ENCODE results near the gene NPY.

Gene NPY

GRCh38 chr7:24318326-24318725 is 34.3 kb downstream of the NPY start:
- peaks cover 3% of the 10 kb centered on the region for H3K27me3 ChIP-seq (ENCODE audit: control insufficient read depth, insufficient read depth, low read length)
- H3K4me1 ChIP-seq (ENCODE audit: control insufficient read depth, insufficient read depth, low read length): no peaks in the 10 kb centered on the region
- no peak overlapping the region for H3K9ac ChIP-seq (ENCODE audit: low read length)
- no peak overlapping the region for H3K4me3 ChIP-seq (ENCODE audit: low read length)
- H3K9me3 ChIP-seq (ENCODE audit: control insufficient read depth, low read length): no peaks in the 10 kb centered on the region
- H3K36me3 ChIP-seq (ENCODE audit: control insufficient read depth, insufficient read depth, low read length): no peaks in the 10 kb centered on the region

DNA sequence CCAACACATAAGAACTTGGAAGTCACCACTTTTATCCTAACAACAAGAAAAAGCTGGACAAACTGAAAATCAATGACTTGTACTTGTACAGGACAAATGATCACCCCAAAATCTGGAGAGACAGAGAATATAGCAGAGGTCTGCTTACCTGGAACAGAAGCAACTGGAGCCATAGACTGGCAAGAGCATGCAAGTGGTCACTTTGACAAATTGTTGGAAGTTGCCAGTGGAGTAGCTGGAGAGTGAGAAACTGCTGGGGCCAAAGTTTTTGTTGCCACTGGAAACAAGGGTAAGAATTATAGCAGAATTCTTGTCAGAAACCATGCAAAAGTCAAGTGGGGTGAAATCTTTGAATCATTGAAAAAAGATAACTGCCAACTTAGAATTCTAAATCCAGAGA is 35.2 kb downstream of the NPY start:
- H3K36me3 ChIP-seq (ENCODE audit: control insufficient read depth, insufficient read depth, low read length): no peaks in the 10 kb centered on the region
- H3K4me1 ChIP-seq (ENCODE audit: control insufficient read depth, insufficient read depth, low read length): no peaks in the 10 kb centered on the region

GRCh38 chr7:24323961-24324480 is 40.0 kb downstream of the NPY start:
- H3K9me3 ChIP-seq (ENCODE audit: control insufficient read depth, low read length): no peaks in the 10 kb centered on the region
- no peaks in the 10 kb centered on the region for H3K27me3 ChIP-seq (ENCODE audit: control insufficient read depth, insufficient read depth, low read length)
- no peaks in the 10 kb centered on the region for H3K4me1 ChIP-seq (ENCODE audit: control insufficient read depth, insufficient read depth, low read length)
- H3K36me3 ChIP-seq (ENCODE audit: control insufficient read depth, insufficient read depth, low read length): no peaks in the 10 kb centered on the region
- no peak overlapping the region for H3K9ac ChIP-seq (ENCODE audit: low read length)
- no peak overlapping the region for H3K4me3 ChIP-seq (ENCODE audit: low read length)

More for the DNA sequence above, 35.2 kb downstream of the NPY start:
- Histone ChIP-seq H3K9ac (ENCODE audit: low read length) (no peak overlapping the region), H3K9me3 (ENCODE audit: control insufficient read depth, low read length) (no peaks in the 10 kb centered on the region), H3K4me3 (ENCODE audit: low read length) (no peak overlapping the region), H3K27me3 (ENCODE audit: control insufficient read depth, insufficient read depth, low read length) (peaks cover 3% of the 10 kb centered on the region)

DNA sequence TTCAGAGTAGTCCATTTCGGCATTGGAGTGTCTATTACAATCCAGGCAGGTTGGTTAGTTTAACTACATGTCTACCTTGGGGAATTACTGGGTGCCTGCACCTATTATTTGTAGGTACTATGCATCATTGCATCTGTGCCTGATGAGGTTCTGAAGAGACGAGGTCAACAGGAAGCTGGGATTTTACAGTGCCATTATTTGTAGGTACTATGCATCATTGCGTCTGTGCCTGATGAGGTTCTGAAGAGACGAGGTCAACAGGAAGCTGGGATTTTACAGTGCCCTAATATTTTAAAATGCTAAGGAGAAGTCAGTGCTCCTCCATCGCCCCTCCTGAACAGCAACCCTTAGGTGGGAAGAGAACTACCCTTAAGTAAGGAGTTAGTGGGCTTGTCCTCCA is 41.7 kb downstream of the NPY start:
- no peaks in the 10 kb centered on the region for H3K9me3 ChIP-seq (ENCODE audit: control insufficient read depth, low read length)
- no peaks in the 10 kb centered on the region for H3K27me3 ChIP-seq (ENCODE audit: control insufficient read depth, insufficient read depth, low read length)
- no peak overlapping the region for H3K4me3 ChIP-seq (ENCODE audit: low read length)
- no peak overlapping the region for H3K9ac ChIP-seq (ENCODE audit: low read length)
- no peaks in the 10 kb centered on the region for H3K4me1 ChIP-seq (ENCODE audit: control insufficient read depth, insufficient read depth, low read length)
- no peaks in the 10 kb centered on the region for H3K36me3 ChIP-seq (ENCODE audit: control insufficient read depth, insufficient read depth, low read length)

- Histone ChIP-seq H3K4me1 (ENCODE audit: control insufficient read depth, insufficient read depth, low read length) (no peaks in the 10 kb centered on the region), H3K9ac (ENCODE audit: low read length) (no peak overlapping the region), H3K4me3 (ENCODE audit: low read length) (no peak overlapping the region)
Measured at GRCh38 chr7:24328050-24328449, 44.1 kb downstream of the NPY start.

GRCh38 chr7:24328894-24329293 is 44.9 kb downstream of the NPY start:
- H3K9ac ChIP-seq (ENCODE audit: low read length): no peak overlapping the region
- H3K9me3 ChIP-seq (ENCODE audit: control insufficient read depth, low read length): no peaks in the 10 kb centered on the region
- no peaks in the 10 kb centered on the region for H3K36me3 ChIP-seq (ENCODE audit: control insufficient read depth, insufficient read depth, low read length)
- H3K4me3 ChIP-seq (ENCODE audit: low read length): no peak overlapping the region
- H3K27me3 ChIP-seq (ENCODE audit: control insufficient read depth, insufficient read depth, low read length): no peaks in the 10 kb centered on the region
- no peaks in the 10 kb centered on the region for H3K4me1 ChIP-seq (ENCODE audit: control insufficient read depth, insufficient read depth, low read length)

More at GRCh38 chr7:24328050-24328449, 44.1 kb downstream of the NPY start:
- Histone ChIP-seq H3K9me3 (ENCODE audit: control insufficient read depth, low read length) (no peaks in the 10 kb centered on the region), H3K27me3 (ENCODE audit: control insufficient read depth, insufficient read depth, low read length) (no peaks in the 10 kb centered on the region), H3K36me3 (ENCODE audit: control insufficient read depth, insufficient read depth, low read length) (no peaks in the 10 kb centered on the region)

GRCh38 chr7:24334012-24334411 is 50.0 kb downstream of the NPY start:
- no peak overlapping the region for H3K9ac ChIP-seq (ENCODE audit: low read length)
- H3K9me3 ChIP-seq (ENCODE audit: control insufficient read depth, low read length): no peaks in the 10 kb centered on the region
- H3K36me3 ChIP-seq (ENCODE audit: control insufficient read depth, insufficient read depth, low read length): no peaks in the 10 kb centered on the region
- no peaks in the 10 kb centered on the region for H3K4me1 ChIP-seq (ENCODE audit: control insufficient read depth, insufficient read depth, low read length)
- no peak overlapping the region for H3K4me3 ChIP-seq (ENCODE audit: low read length)
- H3K27me3 ChIP-seq (ENCODE audit: control insufficient read depth, insufficient read depth, low read length): peaks cover 5% of the 10 kb centered on the region

DNA sequence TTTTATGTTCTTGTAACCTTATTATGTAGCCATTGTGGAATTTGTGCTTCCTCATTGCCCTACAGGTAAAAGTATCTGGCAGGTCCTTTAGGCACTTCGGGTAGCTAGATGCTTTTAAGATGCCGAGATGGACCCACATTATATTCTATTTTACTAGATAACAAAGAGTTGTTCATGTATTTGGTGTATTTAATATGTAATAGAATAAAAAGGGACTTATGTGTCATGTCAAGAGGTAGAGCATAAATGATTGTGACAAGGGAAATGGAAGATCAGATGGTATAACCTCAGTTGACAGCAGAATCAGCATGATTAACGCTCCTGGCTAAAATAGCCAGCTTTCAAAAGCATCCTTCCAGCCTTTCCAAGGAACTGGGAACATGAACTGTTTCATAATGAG is 50.6 kb downstream of the NPY start:
- Histone ChIP-seq H3K4me3 (ENCODE audit: low read length) (no peak overlapping the region), H3K9me3 (ENCODE audit: control insufficient read depth, low read length) (no peaks in the 10 kb centered on the region), H3K4me1 (ENCODE audit: control insufficient read depth, insufficient read depth, low read length) (no peaks in the 10 kb centered on the region), H3K36me3 (ENCODE audit: control insufficient read depth, insufficient read depth, low read length) (no peaks in the 10 kb centered on the region), H3K9ac (ENCODE audit: low read length) (no peak overlapping the region), H3K27me3 (ENCODE audit: control insufficient read depth, insufficient read depth, low read length) (peaks cover 5% of the 10 kb centered on the region)

DNA sequence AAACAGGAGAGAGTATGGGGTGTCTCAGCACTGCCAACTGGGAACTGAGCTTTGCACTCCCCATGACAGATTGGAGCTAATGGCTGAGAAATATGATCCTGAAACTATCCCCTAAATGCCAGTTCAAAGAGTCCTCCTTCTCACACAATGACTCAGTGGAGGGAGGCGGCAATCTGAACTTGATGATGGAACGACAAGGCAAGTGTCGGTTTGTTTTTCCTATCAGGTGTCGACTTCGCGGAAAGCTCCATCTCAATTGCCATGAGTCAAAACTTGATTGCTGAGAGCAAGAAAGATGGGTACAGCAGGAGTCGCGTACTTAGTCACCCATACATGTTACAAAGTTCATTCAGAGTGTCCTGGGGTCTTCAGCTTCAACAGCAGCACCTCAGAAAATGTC is 52.5 kb downstream of the NPY start:
- Histone ChIP-seq H3K9ac (ENCODE audit: low read length) (no peak overlapping the region), H3K4me3 (ENCODE audit: low read length) (no peak overlapping the region), H3K36me3 (ENCODE audit: control insufficient read depth, insufficient read depth, low read length) (no peaks in the 10 kb centered on the region), H3K4me1 (ENCODE audit: control insufficient read depth, insufficient read depth, low read length) (no peaks in the 10 kb centered on the region), H3K27me3 (ENCODE audit: control insufficient read depth, insufficient read depth, low read length) (peaks cover 5% of the 10 kb centered on the region), H3K9me3 (ENCODE audit: control insufficient read depth, low read length) (no peaks in the 10 kb centered on the region)

GRCh38 chr7:24337180-24337579 is 53.2 kb downstream of the NPY start:
- Histone ChIP-seq H3K27me3 (ENCODE audit: control insufficient read depth, insufficient read depth, low read length) (peaks cover 5% of the 10 kb centered on the region), H3K4me1 (ENCODE audit: control insufficient read depth, insufficient read depth, low read length) (no peaks in the 10 kb centered on the region), H3K36me3 (ENCODE audit: control insufficient read depth, insufficient read depth, low read length) (no peaks in the 10 kb centered on the region), H3K9me3 (ENCODE audit: control insufficient read depth, low read length) (no peaks in the 10 kb centered on the region), H3K4me3 (ENCODE audit: low read length) (no peak overlapping the region), H3K9ac (ENCODE audit: low read length) (no peak overlapping the region)

DNA sequence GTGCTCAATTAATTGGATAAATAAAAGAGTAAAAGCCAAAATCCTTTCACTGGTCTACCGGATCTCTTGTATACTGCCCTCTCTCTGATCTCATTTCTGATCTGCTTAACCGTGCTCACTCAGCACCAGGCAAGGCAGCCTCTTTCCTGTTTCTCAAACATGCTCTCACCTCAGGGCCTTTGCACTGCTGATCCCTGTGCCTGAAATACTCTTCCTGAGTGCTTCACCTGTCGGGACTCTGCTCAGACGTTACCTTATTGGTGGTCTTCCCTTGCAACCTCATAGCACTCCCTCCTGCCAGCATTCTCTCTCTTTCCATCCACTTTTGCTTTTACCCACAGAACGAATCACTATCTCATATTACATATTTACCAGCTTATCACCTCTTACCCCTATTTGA is 55.6 kb downstream of the NPY start:
- Histone ChIP-seq H3K4me1 (ENCODE audit: control insufficient read depth, insufficient read depth, low read length) (no peaks in the 10 kb centered on the region), H3K9ac (ENCODE audit: low read length) (no peak overlapping the region), H3K9me3 (ENCODE audit: control insufficient read depth, low read length) (no peaks in the 10 kb centered on the region), H3K4me3 (ENCODE audit: low read length) (no peak overlapping the region), H3K36me3 (ENCODE audit: control insufficient read depth, insufficient read depth, low read length) (no peaks in the 10 kb centered on the region), H3K27me3 (ENCODE audit: control insufficient read depth, insufficient read depth, low read length) (peaks cover 5% of the 10 kb centered on the region)

- Histone ChIP-seq H3K9me3 (ENCODE audit: control insufficient read depth, low read length) (no peaks in the 10 kb centered on the region), H3K4me1 (ENCODE audit: control insufficient read depth, insufficient read depth, low read length) (no peaks in the 10 kb centered on the region), H3K36me3 (ENCODE audit: control insufficient read depth, insufficient read depth, low read length) (no peaks in the 10 kb centered on the region), H3K4me3 (ENCODE audit: low read length) (no peak overlapping the region), H3K27me3 (ENCODE audit: control insufficient read depth, insufficient read depth, low read length) (peaks cover 5% of the 10 kb centered on the region), H3K9ac (ENCODE audit: low read length) (no peak overlapping the region)
Measured at GRCh38 chr7:24340727-24341126, 56.7 kb downstream of the NPY start.

All from mucosa of stomach (tissue), 1 donor.